NCI-H82 treated with DMSO at 0.1 percent for 48 hours (cell line): Measurements from ENCODE around the gene KCNQ1OT1.

Source experiments
- DNase-seq: peaks from one replicate; lab custom pipeline; 2025; ENCODE audit not compliant: unreplicated experiment; lab: John Stamatoyannopoulos, UW

Gene KCNQ1OT1

GRCh38 chr11:2612884-2613571 lies 86.8 kb downstream of the KCNQ1OT1 start:
- no peak for DNase-seq

GRCh38 chr11:2609345-2609744 lies 90.4 kb downstream of the KCNQ1OT1 start:
- no peak for DNase-seq

- DNase-seq: no peak
These were observed 100.1 kb downstream of the KCNQ1OT1 start for GRCh38 chr11:2599561-2600189.

GRCh38 chr11:2595204-2595603 lies 104.6 kb downstream of the KCNQ1OT1 start:
- no peak for DNase-seq

GRCh38 chr11:2594267-2594666 lies 105.5 kb downstream of the KCNQ1OT1 start:
- no peak for DNase-seq

GRCh38 chr11:2593393-2593950 lies 106.3 kb downstream of the KCNQ1OT1 start:
- DNase-seq: no peak

GRCh38 chr11:2592559-2593392 lies 107.0 kb downstream of the KCNQ1OT1 start:
- no peak for DNase-seq

- no peak for DNase-seq
These were observed 108.0 kb downstream of the KCNQ1OT1 start for GRCh38 chr11:2591805-2592204.

- no peak for DNase-seq
These were observed 108.6 kb downstream of the KCNQ1OT1 start for GRCh38 chr11:2590965-2591754.

- no peak for DNase-seq
These were observed 109.4 kb downstream of the KCNQ1OT1 start for GRCh38 chr11:2590131-2590964.

GRCh38 chr11:2589538-2589934 lies 110.3 kb downstream of the KCNQ1OT1 start:
- no peak for DNase-seq

GRCh38 chr11:2588809-2589537 lies 110.8 kb downstream of the KCNQ1OT1 start:
- DNase-seq: no peak

GRCh38 chr11:2587976-2588748 lies 111.6 kb downstream of the KCNQ1OT1 start:
- no peak for DNase-seq

- no peak for DNase-seq
These were observed 112.5 kb downstream of the KCNQ1OT1 start for GRCh38 chr11:2587132-2587930.

- DNase-seq: no peak
These were observed 113.0 kb downstream of the KCNQ1OT1 start for GRCh38 chr11:2586793-2587131.

GRCh38 chr11:2586087-2586792 lies 113.6 kb downstream of the KCNQ1OT1 start:
- DNase-seq: no peak

GRCh38 chr11:2585566-2586086 lies 114.2 kb downstream of the KCNQ1OT1 start:
- DNase-seq: no peak
